Kidney glomerular epithelial cell (primary cell): ENCODE measurements around the gene FCMR.
A peak's percentile ranks its signal among the peaks of the same experiment; 100 is the strongest.
"Not testable (repeated sequence)": the region's sequence is repeated elsewhere in the genome, so short reads cannot be mapped to it uniquely, and the experiment has no call there.

ENCODE experiments used
- DNase-seq: peaks from one replicate; lab custom pipeline; 2025; lab: John Stamatoyannopoulos, UW

Gene FCMR

DNA sequence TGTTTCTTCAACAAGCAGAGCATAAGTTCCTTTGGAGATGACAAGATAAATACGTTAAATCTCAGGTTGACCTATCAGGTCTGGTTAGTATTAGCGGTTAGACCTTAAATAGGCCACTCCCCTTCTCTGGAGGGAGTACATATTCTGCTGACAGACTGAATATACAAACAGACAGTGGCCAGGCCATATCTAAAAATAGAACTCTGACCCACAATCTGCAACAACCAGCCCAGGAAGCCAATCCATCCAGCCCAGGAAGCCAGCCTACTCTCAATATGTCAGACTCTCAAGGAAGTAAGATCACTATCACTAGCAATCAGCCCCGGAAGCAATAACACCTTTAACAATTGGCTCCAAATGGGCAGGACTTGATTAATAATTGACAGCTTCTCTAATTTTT is 49.6 kb downstream of the FCMR start:
- no peak for DNase-seq

GRCh38 chr1:206868264-206868663 is 53.5 kb downstream of the FCMR start:
- no peak for DNase-seq

DNA sequence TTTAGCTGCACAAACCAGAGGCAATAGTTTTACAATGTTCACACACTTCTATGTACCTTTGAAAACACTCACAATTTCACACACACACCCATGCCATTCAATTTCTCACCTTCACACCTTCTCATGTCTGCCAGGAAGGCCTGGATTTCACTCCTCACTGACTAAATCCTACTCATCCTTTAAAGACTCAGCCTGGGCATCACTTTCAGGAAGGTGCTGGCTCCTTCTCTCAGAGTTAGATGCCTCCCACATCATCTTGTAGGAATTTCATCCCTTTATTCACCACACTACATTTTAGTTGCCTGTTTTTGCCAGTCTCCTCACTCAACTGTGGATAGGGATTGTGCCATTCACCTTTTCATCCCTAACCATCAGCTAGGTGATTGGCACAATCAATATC is 54.0 kb downstream of the FCMR start:
- DNase-seq, result no peak

GRCh38 chr1:206867239-206867638 is 54.5 kb downstream of the FCMR start:
- no peak for DNase-seq

GRCh38 chr1:206866062-206866461 is 55.7 kb downstream of the FCMR start:
- no peak for DNase-seq

GRCh38 chr1:206864939-206865671 is 56.6 kb downstream of the FCMR start, which contains the start of gene IL20:
Gene IL20, plus strand, starts transcription at chr1:206865623. Its CDS starts 230 bp downstream, at chr1:206865853.
- DNase-seq, result peak; percentile 18

DNA sequence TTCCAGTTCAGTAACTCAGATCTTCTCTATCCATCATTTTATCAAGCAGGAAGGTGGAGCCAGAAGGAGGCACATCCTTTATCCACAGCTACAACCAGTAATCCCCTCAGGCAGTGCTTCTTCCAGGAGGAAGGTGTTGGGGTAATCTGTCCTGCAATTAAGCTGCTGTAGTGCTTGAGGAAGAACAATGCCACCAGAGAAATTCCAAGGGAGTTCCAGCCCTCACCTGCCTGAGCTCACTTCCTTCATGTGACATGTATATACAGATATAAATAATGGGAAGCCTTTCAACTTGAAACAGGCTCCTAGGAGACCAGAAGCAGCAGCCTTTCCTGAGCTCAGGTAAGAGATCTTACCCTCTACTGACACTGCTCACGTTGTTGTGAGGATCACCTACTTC is 58.5 kb downstream of the FCMR start:
- DNase-seq, result no peak

DNA sequence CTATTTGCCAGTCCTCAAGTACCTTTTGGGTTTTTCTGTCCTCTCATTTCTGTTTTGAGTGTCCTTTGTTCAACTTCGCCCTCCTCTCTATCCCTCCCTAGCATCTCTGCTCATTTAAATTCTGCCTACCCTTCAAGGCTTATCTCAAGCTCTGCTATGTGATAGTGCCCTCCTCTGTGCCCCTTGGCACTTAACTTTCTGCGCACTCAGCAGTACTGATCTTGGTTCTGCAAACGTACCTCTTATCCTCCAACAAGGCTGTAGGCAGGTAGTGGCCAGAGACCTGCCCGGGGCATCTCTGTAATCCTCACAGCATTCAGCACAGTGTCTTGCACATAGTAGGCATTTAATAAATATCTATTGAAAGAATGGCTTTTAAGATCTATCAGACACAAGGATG is 61.6 kb downstream of the FCMR start:
- DNase-seq, result no peak

GRCh38 chr1:206859082-206859521 is 62.6 kb downstream of the FCMR start:
- no peak for DNase-seq

GRCh38 chr1:206856674-206857464 is 64.9 kb downstream of the FCMR start:
- DNase-seq, result no peak

- no peak for DNase-seq
Observed at GRCh38 chr1:206855859-206856258, 65.9 kb downstream of the FCMR start.

GRCh38 chr1:206854401-206855129 is 67.2 kb downstream of the FCMR start:
- DNase-seq, result no peak

DNA sequence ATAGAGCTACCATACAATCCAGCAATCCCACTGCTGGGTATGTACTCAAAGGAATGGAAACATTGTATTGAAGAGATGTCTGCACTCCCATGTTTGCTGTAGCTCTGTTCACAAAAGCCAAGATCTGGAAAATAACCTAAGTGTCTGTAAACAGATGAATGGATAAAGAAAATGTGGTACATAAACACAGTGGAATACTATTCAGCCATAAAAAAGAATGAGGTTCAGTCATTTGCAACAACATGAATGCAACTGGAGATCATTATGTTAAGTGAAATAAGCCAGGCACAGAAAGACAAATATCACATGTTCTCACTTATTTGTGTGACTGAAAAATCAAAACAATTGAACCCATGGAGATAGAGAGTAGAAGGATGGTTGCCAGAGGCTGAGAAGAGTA is 68.0 kb downstream of the FCMR start:
- DNase-seq, result not testable (repeated sequence)
